ENCODE measurements around the gene KLHDC4. TPM values are rescaled to one million over a fixed set of nuclear protein-coding genes. Genes with fewer than 3 reads are reported as not detected.

Gene KLHDC4
- total RNA-seq, 5 donors from 2014 or later (not counting 1 experiment from before 2014, with no cell fraction given), result 104 to 136 (median 116) TPM

DNA sequence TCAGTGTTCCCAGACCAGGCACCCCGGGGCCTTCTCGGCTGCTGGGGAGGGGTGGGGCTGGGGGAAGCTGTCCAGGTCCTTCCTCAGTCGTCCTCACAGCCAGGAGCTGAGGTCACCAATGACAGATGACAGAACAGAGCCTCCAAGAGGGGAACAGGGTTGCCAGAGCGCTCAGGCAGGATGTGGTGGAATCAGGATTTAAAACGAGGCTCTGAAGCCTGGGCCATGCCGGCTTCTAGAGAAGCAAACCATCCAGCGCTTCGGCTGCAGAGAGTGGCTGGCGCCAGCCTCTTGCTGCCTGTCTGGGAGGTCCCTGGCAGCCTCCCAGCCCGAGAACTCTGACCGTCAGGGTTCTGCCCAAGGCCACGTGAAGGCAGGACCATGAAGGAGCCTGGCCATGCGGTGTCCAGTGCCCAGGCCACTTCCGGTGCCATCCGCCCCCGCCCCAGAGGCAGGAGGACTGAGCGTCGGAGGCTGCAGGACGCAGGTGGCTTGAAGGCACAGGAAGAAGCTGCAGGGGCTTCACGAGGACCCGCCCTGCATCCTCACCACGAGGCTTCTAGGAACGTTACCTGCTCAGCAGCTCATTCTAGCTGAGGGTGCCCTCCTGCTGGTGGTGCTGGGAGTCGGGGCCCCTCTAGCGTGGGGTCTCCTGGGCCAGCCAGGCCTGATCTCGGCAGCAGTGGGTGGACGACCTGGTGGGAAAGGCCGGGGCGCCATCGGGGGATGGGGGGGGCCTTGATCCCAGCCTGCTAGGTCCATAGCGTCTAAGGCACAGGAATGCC is 78.5 kb downstream of the KLHDC4 start:
- 55% methylated on average over 30 of the region's 31 CpGs for WGBS (ENCODE audit: insufficient coverage)
- H3K4me1 Mint-ChIP-seq, result peaks cover 1 to 2% (median 1%) of the 10 kb centered on the region in 3 donors
- no peak overlapping the region for H3K27ac Mint-ChIP-seq
- no peaks in the 10 kb centered on the region for H3K36me3 ChIP-seq (ENCODE audit: control insufficient read depth in 2 of 2, extremely low read depth in 1 of 2, insufficient read depth in 1 of 2, low read length in 1 of 2)
- H3K4me3 Mint-ChIP-seq, result no peak overlapping the region
- ChIA-PET CTCF (no interaction called here), POLR2A (no interaction called here)
- peaks cover 0 to 3% of the 10 kb centered on the region in 2 experiments for H3K4me1 ChIP-seq (ENCODE audit: control insufficient read depth in 1 of 2, extremely low read depth in 1 of 2, insufficient read depth in 2 of 2, low read length in 2 of 2)
- H3K27me3 ChIP-seq (replicated peaks in 1 of 2; ENCODE audit: control insufficient read depth in 2 of 2, extremely low read depth in 1 of 2, insufficient read depth in 2 of 2, low read length in 1 of 2), result peaks cover 0 to 47% of the 10 kb centered on the region in 2 experiments
- H3K9me3 ChIP-seq, result no peaks in the 10 kb centered on the region
- no peaks in the 10 kb centered on the region for H3K36me3 Mint-ChIP-seq
- no peak overlapping the region for H3K4me3 ChIP-seq (ENCODE audit: control insufficient read depth in 1 of 2, extremely low read depth in 1 of 2, low read length in 1 of 2)
- H3K27me3 Mint-ChIP-seq, result peaks cover 0 to 5% of the 10 kb centered on the region in 2 donors
- no peak for DNase-seq
- ATAC-seq (replicated peaks in 1 of 4), result peak in 1 of 4 experiments; percentile 42
- H3K9me3 Mint-ChIP-seq, result no peaks in the 10 kb centered on the region
- no peak overlapping the region for H3K27ac ChIP-seq (ENCODE audit: low read length)

DNA sequence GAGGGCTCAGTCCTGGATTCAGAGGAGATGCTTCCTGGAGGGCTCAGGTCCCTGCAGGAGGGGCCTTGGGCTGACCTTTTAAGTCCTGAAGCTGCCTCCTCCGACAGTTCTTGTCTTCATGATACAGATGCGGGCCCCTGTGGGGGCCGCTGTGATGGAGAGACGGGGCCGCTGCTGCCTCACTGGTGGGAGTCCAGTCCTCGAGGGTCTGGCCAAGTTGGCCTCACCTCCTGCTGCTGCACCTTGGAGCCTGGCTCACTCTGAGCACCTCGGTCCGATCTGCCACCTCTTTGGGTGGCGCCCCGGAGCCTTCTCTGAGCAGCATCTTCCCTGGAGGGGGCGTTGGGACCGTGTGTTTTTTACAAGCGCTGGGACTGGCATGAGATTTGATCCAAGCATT is 79.1 kb downstream of the KLHDC4 start:
- DNase-seq (no peak), ATAC-seq (replicated peaks in 1 of 4) (no peak)
- Mint-ChIP-seq H3K27ac (no peak overlapping the region), H3K4me3 (no peak overlapping the region), H3K36me3 (no peaks in the 10 kb centered on the region), H3K9me3 (no peaks in the 10 kb centered on the region), H3K4me1 (peaks cover 4 to 7% (median 6%) of the 10 kb centered on the region in 3 donors), H3K27me3 (peaks cover 0 to 5% of the 10 kb centered on the region in 2 donors)
- ChIA-PET POLR2A (no interaction called here), CTCF (no interaction called here)
- H3K27ac ChIP-seq (ENCODE audit: low read length), result no peak overlapping the region
- no peaks in the 10 kb centered on the region for H3K9me3 ChIP-seq
- H3K4me1 ChIP-seq (ENCODE audit: control insufficient read depth in 1 of 2, extremely low read depth in 1 of 2, insufficient read depth in 2 of 2, low read length in 2 of 2), result peaks cover 0 to 9% of the 10 kb centered on the region in 2 experiments
- WGBS (ENCODE audit: insufficient coverage), result 70% methylated on average over 12 of the region's 13 CpGs
- peaks cover 0 to 49% of the 10 kb centered on the region in 2 experiments for H3K27me3 ChIP-seq (replicated peaks in 1 of 2; ENCODE audit: control insufficient read depth in 2 of 2, extremely low read depth in 1 of 2, insufficient read depth in 2 of 2, low read length in 1 of 2)
- no peaks in the 10 kb centered on the region for H3K36me3 ChIP-seq (ENCODE audit: control insufficient read depth in 2 of 2, extremely low read depth in 1 of 2, insufficient read depth in 1 of 2, low read length in 1 of 2)
- H3K4me3 ChIP-seq (ENCODE audit: control insufficient read depth in 1 of 2, extremely low read depth in 1 of 2, low read length in 1 of 2), result no peak overlapping the region

DNA sequence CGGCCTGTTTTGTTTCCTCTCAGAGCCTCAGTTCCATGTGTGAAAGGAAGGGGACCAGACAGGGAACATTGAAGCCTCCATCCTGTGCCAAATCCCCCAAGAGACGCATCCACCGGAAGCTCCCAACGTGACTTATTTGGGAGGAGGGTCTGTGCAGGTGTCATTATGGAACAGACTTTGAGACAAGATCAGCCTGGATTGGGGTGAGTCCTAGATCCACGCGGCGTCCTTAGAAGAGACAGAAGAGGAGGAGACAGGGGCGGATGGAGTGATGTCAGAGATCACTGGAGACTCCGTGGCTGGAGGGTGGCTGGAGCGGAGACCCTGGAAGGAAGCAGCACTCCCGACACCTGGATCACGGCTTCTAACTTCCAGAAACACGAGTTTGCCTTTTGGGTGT is 80.0 kb downstream of the KLHDC4 start:
- ChIA-PET POLR2A (no interaction called here), CTCF (no interaction called here)
- no peak for DNase-seq

DNA sequence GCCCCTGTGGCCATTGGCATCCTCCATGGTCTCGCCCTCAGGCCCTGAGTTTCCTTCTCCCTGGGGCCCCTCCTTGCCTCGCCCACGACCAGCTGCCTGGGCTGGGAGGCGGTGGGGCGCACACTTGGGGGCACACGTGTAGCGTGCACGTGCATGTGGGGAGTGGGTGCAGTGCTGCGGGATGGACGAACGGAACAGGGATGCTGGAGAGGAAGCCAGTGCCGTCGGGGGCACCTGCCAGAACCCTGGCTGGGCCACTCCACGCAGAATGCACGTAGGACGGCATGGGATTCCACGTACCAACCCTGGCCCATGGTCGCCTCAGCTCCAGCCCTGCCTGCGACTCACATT is 80.4 kb downstream of the KLHDC4 start:
- no peaks in the 10 kb centered on the region for H3K9me3 ChIP-seq
- WGBS (ENCODE audit: insufficient coverage), result 80% methylated on average over 18 of the region's 19 CpGs
- H3K4me1 ChIP-seq (ENCODE audit: control insufficient read depth in 1 of 2, extremely low read depth in 1 of 2, insufficient read depth in 2 of 2, low read length in 2 of 2), result peaks cover 0 to 9% of the 10 kb centered on the region in 2 experiments
- DNase-seq (no peak), ATAC-seq (replicated peaks in 1 of 4) (no peak)
- no peaks in the 10 kb centered on the region for H3K9me3 Mint-ChIP-seq
- peaks cover 0 to 49% of the 10 kb centered on the region in 2 experiments for H3K27me3 ChIP-seq (replicated peaks in 1 of 2; ENCODE audit: control insufficient read depth in 2 of 2, extremely low read depth in 1 of 2, insufficient read depth in 2 of 2, low read length in 1 of 2)
- ChIA-PET POLR2A (no interaction called here), CTCF (no interaction called here)
- no peaks in the 10 kb centered on the region for H3K36me3 Mint-ChIP-seq
- H3K4me3 Mint-ChIP-seq, result no peak overlapping the region
- H3K27ac ChIP-seq (ENCODE audit: low read length), result no peak overlapping the region
- H3K4me3 ChIP-seq (ENCODE audit: control insufficient read depth in 1 of 2, extremely low read depth in 1 of 2, low read length in 1 of 2), result no peak overlapping the region
- peaks cover 4 to 5% of the 10 kb centered on the region in 2 donors for H3K27me3 Mint-ChIP-seq
- no peaks in the 10 kb centered on the region for H3K36me3 ChIP-seq (ENCODE audit: control insufficient read depth in 2 of 2, extremely low read depth in 1 of 2, insufficient read depth in 1 of 2, low read length in 1 of 2)
- H3K4me1 Mint-ChIP-seq, result peaks cover 3 to 7% (median 6%) of the 10 kb centered on the region in 3 donors
- H3K27ac Mint-ChIP-seq, result no peak overlapping the region

More for the DNA sequence above, 80.0 kb downstream of the KLHDC4 start:
- Histone ChIP-seq H3K27me3 (replicated peaks in 1 of 2; ENCODE audit: control insufficient read depth in 2 of 2, extremely low read depth in 1 of 2, insufficient read depth in 2 of 2, low read length in 1 of 2) (peaks cover 0 to 49% of the 10 kb centered on the region in 2 experiments), H3K27ac (ENCODE audit: low read length) (no peak overlapping the region), H3K4me1 (ENCODE audit: control insufficient read depth in 1 of 2, extremely low read depth in 1 of 2, insufficient read depth in 2 of 2, low read length in 2 of 2) (peaks cover 0 to 9% of the 10 kb centered on the region in 2 experiments), H3K4me3 (ENCODE audit: control insufficient read depth in 1 of 2, extremely low read depth in 1 of 2, low read length in 1 of 2) (no peak overlapping the region), H3K36me3 (ENCODE audit: control insufficient read depth in 2 of 2, extremely low read depth in 1 of 2, insufficient read depth in 1 of 2, low read length in 1 of 2) (no peaks in the 10 kb centered on the region), H3K9me3 (no peaks in the 10 kb centered on the region)
- H3K9me3 Mint-ChIP-seq, result no peaks in the 10 kb centered on the region
- no peak overlapping the region for H3K4me3 Mint-ChIP-seq
- 82% methylated on average over 10 of the region's 13 CpGs for WGBS (ENCODE audit: insufficient coverage)
- no peak overlapping the region for H3K27ac Mint-ChIP-seq
- H3K36me3 Mint-ChIP-seq, result no peaks in the 10 kb centered on the region
- H3K4me1 Mint-ChIP-seq, result peaks cover 3 to 7% (median 4%) of the 10 kb centered on the region in 3 donors
- H3K27me3 Mint-ChIP-seq, result peaks cover 1 to 5% of the 10 kb centered on the region in 2 donors
- no peak for ATAC-seq (replicated peaks in 1 of 4)

DNA sequence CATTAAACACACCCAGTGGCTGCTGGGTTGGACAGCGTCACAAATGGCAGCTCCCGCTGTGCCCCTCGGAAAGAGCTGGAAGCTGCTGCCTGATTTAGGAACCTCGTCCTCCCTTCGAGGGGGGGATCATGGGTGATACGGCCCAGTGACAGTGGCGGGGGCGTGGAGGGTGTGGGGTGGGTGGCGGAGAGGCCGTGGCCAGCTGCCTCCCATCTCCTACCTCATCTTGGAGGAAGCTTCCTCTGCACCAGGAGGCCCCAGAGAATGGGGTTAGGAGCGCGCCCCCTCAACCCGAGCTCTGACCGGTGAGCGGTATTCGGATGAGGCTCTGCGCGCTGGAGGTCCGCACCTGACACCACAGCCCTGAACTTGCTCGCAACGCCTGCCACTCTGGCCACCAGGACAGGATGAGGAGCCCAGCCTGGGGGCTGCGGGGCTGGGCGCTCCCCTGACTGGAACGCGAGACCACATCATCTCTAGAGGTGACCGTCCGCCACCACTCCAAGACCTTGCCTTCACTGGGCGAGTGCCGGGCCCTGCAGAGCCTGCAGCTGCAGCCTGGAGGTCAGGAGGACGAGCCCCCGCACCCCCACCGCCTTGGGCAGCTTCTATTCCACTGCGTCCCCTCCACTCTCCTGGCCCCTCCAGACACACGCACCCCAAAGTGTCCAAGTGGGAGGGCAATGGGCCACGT is 80.9 kb downstream of the KLHDC4 start:
- CTCF ChIA-PET, result no interaction called here
- no peak for ATAC-seq (replicated peaks in 1 of 4)

DNA sequence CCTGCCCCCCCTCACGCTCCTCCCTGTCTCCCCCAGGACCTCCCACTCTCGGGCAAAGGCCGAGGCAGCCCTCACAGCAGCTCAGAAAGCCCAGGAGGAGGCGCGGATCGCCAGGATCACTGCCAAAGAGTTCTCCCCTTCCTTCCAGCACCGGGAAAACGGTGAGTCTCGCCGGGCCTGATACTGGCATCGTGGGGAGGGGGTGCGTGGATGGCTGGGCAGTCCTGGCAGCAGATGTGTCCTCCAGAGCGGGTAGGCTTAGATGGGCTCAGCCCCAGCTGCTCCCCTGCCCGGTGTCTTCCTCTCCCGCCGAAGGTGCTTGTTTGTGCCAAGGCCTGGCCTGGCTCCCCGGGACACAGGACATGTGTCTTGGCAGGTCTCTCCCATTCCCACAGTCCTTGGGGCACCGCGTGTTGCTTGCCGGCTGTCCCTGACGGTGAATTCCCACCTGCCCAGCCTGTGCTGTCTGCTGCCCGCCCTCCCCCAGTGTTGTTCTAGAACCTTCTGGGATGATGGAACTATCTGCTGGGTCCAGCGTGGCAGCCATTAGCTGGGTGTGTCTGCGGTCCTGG is 81.6 kb downstream of the KLHDC4 start:
- peaks cover 0 to 53% of the 10 kb centered on the region in 2 experiments for H3K27me3 ChIP-seq (replicated peaks in 1 of 2; ENCODE audit: control insufficient read depth in 2 of 2, extremely low read depth in 1 of 2, insufficient read depth in 2 of 2, low read length in 1 of 2)
- no peak overlapping the region for H3K4me3 Mint-ChIP-seq
- H3K4me1 Mint-ChIP-seq, result peaks cover 3 to 7% (median 6%) of the 10 kb centered on the region in 3 donors
- 90% methylated on average over 17 of the region's 24 CpGs for WGBS (ENCODE audit: insufficient coverage)
- ChIA-PET POLR2A (no interaction called here), CTCF (no interaction called here)
- H3K36me3 ChIP-seq (ENCODE audit: control insufficient read depth in 2 of 2, extremely low read depth in 1 of 2, insufficient read depth in 1 of 2, low read length in 1 of 2), result no peaks in the 10 kb centered on the region
- H3K36me3 Mint-ChIP-seq, result no peaks in the 10 kb centered on the region
- peaks cover 4 to 5% of the 10 kb centered on the region in 2 donors for H3K27me3 Mint-ChIP-seq
- H3K4me1 ChIP-seq (ENCODE audit: control insufficient read depth in 1 of 2, extremely low read depth in 1 of 2, insufficient read depth in 2 of 2, low read length in 2 of 2), result peaks cover 0 to 9% of the 10 kb centered on the region in 2 experiments
- H3K27ac ChIP-seq (ENCODE audit: low read length), result no peak overlapping the region
- H3K27ac Mint-ChIP-seq, result no peak overlapping the region
- no peak overlapping the region for H3K4me3 ChIP-seq (ENCODE audit: control insufficient read depth in 1 of 2, extremely low read depth in 1 of 2, low read length in 1 of 2)
- H3K9me3 Mint-ChIP-seq, result no peaks in the 10 kb centered on the region
- no peak for DNase-seq
- no peak for ATAC-seq (replicated peaks in 1 of 4)
- no peaks in the 10 kb centered on the region for H3K9me3 ChIP-seq

More for the DNA sequence above, 80.9 kb downstream of the KLHDC4 start:
- peaks cover 3 to 7% (median 6%) of the 10 kb centered on the region in 3 donors for H3K4me1 Mint-ChIP-seq
- POLR2A ChIA-PET, result no interaction called here
- Histone ChIP-seq H3K4me1 (ENCODE audit: control insufficient read depth in 1 of 2, extremely low read depth in 1 of 2, insufficient read depth in 2 of 2, low read length in 2 of 2) (peaks cover 0 to 9% of the 10 kb centered on the region in 2 experiments), H3K9me3 (no peaks in the 10 kb centered on the region), H3K36me3 (ENCODE audit: control insufficient read depth in 2 of 2, extremely low read depth in 1 of 2, insufficient read depth in 1 of 2, low read length in 1 of 2) (no peaks in the 10 kb centered on the region), H3K27ac (ENCODE audit: low read length) (no peak overlapping the region), H3K4me3 (ENCODE audit: control insufficient read depth in 1 of 2, extremely low read depth in 1 of 2, low read length in 1 of 2) (no peak overlapping the region), H3K27me3 (replicated peaks in 1 of 2; ENCODE audit: control insufficient read depth in 2 of 2, extremely low read depth in 1 of 2, insufficient read depth in 2 of 2, low read length in 1 of 2) (peaks cover 0 to 49% of the 10 kb centered on the region in 2 experiments)
- 89% methylated on average over 22 of the region's 35 CpGs for WGBS (ENCODE audit: insufficient coverage)
- H3K36me3 Mint-ChIP-seq, result no peaks in the 10 kb centered on the region
- H3K27me3 Mint-ChIP-seq, result peaks cover 4 to 5% of the 10 kb centered on the region in 2 donors
- H3K4me3 Mint-ChIP-seq, result no peak overlapping the region
- no peaks in the 10 kb centered on the region for H3K9me3 Mint-ChIP-seq
- no peak overlapping the region for H3K27ac Mint-ChIP-seq
- DNase-seq, result no peak
